ENCODE data around the gene LHX8. TPM values are rescaled to one million over a fixed set of nuclear protein-coding genes. Genes with fewer than 3 reads are reported as not detected.

Gene LHX8
- total and polyA plus RNA-seq, 12 donors, result not detected

DNA sequence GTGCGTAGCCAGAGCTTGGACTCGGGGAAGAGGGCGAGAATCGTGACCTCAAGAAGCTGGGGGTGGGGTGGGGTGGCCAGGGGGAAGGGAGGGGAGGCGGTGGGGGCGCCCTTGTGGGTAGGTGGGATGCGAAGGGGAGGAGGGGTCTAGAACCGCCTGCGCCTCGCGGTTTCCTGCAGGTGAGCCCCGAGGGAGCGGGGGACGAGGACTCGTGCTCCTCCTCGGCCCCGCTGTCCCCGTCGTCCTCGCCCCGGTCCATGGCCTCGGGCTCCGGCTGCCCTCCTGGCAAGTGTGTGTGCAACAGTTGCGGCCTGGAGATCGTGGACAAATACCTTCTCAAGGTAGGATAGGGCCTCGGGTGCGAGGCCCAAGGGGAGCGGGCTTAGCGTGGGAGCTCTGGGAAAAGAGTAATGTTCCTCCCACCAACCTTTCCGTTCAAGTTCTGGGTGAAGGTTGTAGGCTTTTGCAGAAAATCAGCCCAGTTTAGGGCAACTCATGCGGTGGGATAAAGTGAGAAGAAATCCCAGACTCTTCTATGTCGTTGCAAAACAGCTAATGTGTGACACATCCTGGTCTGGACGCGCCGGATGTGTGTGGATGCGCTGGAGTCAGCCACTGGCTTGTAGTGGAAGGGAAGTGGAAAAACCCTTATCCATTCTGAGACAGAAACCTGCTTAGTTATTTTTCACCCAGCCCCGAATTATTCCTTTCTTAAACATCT is 2.9 kb downstream of the LHX8 start:
- Histone ChIP-seq H3K4me1 (peaks cover 3 to 26% (median 17%) of the 10 kb centered on the region in 9 donors), H3K27ac (no peak overlapping the region), H3K9me3 (no peaks in the 10 kb centered on the region), H3K27me3 (peaks cover 32 to 100% (median 94%) of the 10 kb centered on the region in 7 donors), H3K36me3 (no peaks in the 10 kb centered on the region), H3K4me3 (no peak overlapping the region)
- ATAC-seq (no peak), DNase-seq (no peak)
- 8 to 9% methylated on average over 28 to 37 of the region's 37 CpGs for WGBS, 2 donors
- intact Hi-C loops (cut with DNase I), result no loop called here
- TF ChIP-seq, protein P1, sequence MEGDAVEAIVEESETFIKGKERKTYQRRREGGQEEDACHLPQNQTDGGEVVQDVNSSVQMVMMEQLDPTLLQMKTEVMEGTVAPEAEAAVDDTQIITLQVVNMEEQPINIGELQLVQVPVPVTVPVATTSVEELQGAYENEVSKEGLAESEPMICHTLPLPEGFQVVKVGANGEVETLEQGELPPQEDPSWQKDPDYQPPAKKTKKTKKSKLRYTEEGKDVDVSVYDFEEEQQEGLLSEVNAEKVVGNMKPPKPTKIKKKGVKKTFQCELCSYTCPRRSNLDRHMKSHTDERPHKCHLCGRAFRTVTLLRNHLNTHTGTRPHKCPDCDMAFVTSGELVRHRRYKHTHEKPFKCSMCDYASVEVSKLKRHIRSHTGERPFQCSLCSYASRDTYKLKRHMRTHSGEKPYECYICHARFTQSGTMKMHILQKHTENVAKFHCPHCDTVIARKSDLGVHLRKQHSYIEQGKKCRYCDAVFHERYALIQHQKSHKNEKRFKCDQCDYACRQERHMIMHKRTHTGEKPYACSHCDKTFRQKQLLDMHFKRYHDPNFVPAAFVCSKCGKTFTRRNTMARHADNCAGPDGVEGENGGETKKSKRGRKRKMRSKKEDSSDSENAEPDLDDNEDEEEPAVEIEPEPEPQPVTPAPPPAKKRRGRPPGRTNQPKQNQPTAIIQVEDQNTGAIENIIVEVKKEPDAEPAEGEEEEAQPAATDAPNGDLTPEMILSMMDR (IDR thresholded peaks at IDR 0.05), result no peak

DNA sequence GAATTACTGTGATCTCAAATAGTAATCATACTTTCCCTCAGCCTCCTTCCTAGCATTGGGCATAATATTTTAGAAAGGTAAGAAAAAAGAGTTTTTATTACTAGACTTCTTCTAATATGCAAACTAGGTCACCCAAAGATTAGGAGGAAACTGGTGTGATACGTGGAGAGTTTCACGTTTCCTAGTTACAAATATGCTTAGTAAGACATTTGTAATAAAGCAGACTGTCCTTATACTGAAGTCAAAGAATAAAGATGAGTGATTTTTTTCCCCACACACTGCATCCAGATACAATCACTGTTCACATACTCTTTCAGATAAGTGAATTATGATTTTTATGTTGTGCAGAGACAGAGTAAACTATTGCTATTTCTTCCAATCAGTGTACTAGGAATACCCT is 17.9 kb downstream of the LHX8 start:
- 68 to 69% methylated on average over 2 of the region's 2 CpGs for WGBS, 2 donors
- ATAC-seq, result no peak
- no peaks in the 10 kb centered on the region for H3K9me3 ChIP-seq

DNA sequence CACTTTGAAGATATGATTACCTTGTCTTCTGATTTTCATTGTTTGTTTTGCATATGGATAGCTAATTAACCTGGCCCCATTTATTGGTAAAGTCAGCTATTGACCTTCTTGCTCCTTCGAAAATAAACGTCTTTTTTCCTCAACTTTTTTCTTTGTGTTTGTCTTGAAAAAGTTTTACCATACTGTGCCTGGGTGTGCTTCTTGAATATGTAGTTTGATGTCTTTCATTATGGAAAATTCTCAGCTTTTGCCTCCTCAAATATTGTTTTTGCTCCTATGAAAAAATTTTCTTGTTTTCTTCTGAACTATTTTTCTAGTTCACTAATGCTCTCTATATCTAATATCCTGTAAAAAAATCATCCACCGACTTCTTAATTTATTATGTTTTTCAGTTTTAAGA is 25.0 kb downstream of the LHX8 start:
- WGBS, 2 donors, result 86 to 87% methylated on average over 3 of the region's 3 CpGs
- Histone ChIP-seq H3K36me3 (no peaks in the 10 kb centered on the region), H3K27me3 (peaks cover 0 to 12% (median 0%) of the 10 kb centered on the region in 7 donors), H3K9me3 (no peaks in the 10 kb centered on the region), H3K4me1 (no peaks in the 10 kb centered on the region), H3K27ac (no peak overlapping the region), H3K4me3 (no peak overlapping the region)
- intact Hi-C loops (cut with DNase I), result no loop called here
- DNase-seq (no peak), ATAC-seq (no peak)
- TF ChIP-seq, protein P1 (IDR thresholded peaks at IDR 0.05), result no peak

More for the DNA sequence above, 17.9 kb downstream of the LHX8 start:
- Histone ChIP-seq H3K27ac (no peak overlapping the region), H3K4me3 (no peak overlapping the region), H3K27me3 (peaks cover 0 to 30% (median 0%) of the 10 kb centered on the region in 7 donors), H3K4me1 (no peaks in the 10 kb centered on the region), H3K36me3 (no peaks in the 10 kb centered on the region)
- TF ChIP-seq, protein P1 (IDR thresholded peaks at IDR 0.05), result no peak
- no peak for DNase-seq
- intact Hi-C loops (cut with DNase I), result no loop called here

DNA sequence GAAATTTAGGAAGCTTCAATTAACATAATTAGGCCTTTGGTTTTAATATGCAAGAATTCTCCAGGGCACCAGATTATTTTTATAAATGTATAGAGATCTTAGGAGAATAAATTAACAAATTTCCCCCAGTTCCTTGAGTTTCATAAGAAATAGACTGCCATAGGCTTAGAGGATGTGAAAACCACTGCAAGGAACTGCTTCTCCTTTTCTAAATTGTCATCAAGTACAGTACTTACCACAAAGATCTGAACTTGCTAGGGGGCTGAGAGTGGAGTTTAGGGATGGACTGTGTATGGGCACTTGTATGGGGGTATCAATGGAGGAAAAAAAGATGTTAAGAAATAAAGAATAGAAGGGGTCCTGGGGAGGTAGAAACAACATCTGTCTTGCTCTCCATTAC is 31.1 kb downstream of the LHX8 start:
- intact Hi-C loops (cut with DNase I), result no loop called here
- Histone ChIP-seq H3K27me3 (peaks cover 0 to 4% (median 0%) of the 10 kb centered on the region in 7 donors), H3K36me3 (no peaks in the 10 kb centered on the region), H3K27ac (no peak overlapping the region), H3K9me3 (no peaks in the 10 kb centered on the region), H3K4me3 (no peak overlapping the region), H3K4me1 (no peaks in the 10 kb centered on the region)
- TF ChIP-seq, protein P1 (IDR thresholded peaks at IDR 0.05), result no peak
- ATAC-seq (no peak), DNase-seq (no peak)

All from heart right ventricle (tissue), 16 donors.